GM19193 (cell line): ENCODE results near the gene SPATA17.

Experiments used
- POLR2A ChIP-seq: IDR thresholded peaks from 4 replicates; pipeline ENCODE4 v1.6.1; 2011; ENCODE audit not compliant: insufficient read depth, insufficient read length; ENCODE audit errors: extremely low read depth

The SPATA17 gene

DNA sequence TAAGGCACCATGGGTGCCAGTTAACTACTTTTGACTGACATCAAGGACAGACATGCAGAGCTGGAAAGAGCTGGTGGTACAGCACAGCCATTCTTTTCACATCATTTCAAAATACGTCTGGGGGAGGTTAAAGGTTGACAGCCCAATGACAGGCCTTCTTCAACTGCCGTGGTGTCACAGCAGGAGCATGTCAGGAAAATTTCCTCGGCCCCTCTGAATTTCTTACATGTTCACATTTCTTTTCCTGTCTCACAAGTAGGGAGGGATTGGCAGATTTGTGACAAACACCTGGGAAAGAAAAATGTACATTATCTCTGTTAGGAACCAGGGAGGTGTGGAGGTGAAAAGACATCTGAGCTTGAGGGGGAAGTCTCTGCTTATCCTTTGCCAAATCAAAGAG is 279.1 kb downstream of the SPATA17 start:
- no peak for TF ChIP-seq POLR2A

GRCh38 chr1:217910791-217911320 is 279.7 kb downstream of the SPATA17 start:
- no peak for TF ChIP-seq POLR2A

DNA sequence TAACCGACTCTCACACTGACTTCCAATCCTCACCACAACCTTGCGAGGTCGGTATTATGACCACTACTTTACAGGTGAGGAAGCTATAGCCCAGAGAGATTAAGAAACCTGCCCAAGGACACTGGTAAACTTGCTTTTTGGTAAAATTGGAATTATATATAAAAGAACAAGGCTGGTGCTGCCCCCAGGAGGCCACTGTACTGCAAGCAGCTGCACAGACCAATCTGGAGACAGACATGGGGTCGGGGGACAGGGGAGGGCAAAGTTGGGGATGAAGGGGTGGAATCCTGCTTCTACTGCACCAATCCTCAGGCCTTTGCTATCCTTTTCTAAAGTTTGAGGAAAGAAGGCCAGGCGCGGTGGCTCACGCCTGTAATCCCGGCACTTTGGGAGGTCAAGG is 280.8 kb downstream of the SPATA17 start:
- TF ChIP-seq POLR2A: no peak

- no peak for TF ChIP-seq POLR2A
Observed at GRCh38 chr1:217917281-217917887, 286.2 kb downstream of the SPATA17 start.

GRCh38 chr1:217919683-217920388 is 288.7 kb downstream of the SPATA17 start:
- no peak for TF ChIP-seq POLR2A
